ENCODE measurements around the gene PHACTR1.

Gene PHACTR1

DNA sequence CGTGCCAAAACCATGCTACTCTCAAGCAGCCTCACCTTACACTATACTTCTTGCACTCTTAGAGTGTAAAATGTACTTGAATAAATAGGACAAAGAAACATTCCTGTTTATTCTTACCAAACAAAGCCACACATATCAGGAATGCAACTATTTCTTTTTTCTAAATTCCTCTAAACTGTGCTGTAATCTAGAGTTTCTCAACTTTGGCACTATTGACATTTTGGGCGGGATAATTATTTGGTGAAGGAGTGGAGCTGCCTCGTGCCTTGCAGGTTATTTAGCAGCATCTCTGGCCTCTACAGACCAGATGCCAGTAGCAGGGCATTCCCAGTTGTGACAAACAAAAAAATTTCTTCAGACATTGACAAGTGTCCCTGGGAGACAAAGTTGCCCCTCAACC lies 86.9 kb downstream of the PHACTR1 start:
- DNase-seq (ENCODE audit: low read depth, low spot score): no peak

- no peak for DNase-seq (ENCODE audit: low read depth, low spot score)
Observed at GRCh38 chr6:12804952-12805645, 88.5 kb downstream of the PHACTR1 start.

GRCh38 chr6:12806136-12806535 lies 89.6 kb downstream of the PHACTR1 start:
- DNase-seq (ENCODE audit: low read depth, low spot score): no peak

DNA sequence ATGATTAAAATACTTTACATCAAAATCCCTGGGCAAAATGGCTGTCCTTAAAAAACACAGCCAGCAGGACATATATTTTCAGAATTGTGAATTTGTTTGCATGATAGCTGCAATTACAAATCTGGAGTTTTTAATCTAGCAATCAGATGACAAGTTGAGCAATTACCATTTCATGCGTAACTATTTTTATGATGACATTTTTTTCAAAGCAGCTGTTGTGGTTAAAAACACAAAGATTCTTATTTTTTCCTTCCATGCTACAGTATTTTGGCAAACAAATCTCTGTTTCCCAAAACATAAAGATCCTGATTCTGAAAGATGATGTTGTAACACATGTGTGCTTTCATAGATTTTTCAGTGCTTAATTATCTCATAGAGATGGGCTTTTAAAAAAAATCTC lies 90.2 kb downstream of the PHACTR1 start:
- no peak for DNase-seq (ENCODE audit: low read depth, low spot score)

GRCh38 chr6:12811519-12811918 lies 95.0 kb downstream of the PHACTR1 start:
- no peak for DNase-seq (ENCODE audit: low read depth, low spot score)

DNA sequence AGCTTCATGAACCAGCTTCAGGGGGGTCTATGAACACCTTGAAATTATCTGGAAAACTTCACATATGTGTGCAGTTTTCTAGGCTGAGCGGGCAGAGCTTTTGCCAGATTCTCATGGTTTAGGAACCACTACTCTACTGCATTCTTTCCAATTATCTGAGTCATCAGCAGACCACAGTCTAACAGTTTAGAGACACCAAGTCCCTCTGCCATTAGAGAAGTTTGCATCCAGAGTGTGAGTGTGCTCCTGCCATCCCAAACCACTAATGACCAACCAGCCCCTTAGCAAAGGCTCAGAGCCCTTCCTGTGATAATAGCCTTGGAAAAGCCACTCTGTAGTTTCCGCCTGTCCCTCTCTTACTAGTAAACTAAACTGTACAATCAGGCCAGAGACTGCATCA lies 96.8 kb downstream of the PHACTR1 start:
- DNase-seq (ENCODE audit: low read depth, low spot score): no peak

- DNase-seq (ENCODE audit: low read depth, low spot score): no peak
Observed at GRCh38 chr6:12814015-12814414, 97.4 kb downstream of the PHACTR1 start.

DNA sequence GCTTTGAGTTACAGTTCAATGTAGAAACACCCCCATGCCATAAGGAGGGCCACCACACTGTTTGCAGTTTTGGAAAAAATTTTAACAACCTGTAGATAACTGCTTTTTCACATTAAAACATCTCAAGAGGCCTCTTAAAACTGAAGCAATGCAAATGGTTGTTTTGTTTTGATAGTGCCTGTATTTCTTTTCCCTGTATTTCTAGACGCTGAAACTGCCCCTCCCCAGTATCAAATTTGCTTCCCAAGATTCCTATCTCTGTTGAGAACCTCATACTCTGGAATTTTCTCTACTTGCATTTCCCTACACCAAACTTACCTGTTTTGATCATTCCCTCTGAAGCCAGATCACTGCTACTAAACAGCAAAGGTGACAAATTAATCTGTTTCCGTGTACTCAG lies 98.5 kb downstream of the PHACTR1 start:
- no peak for DNase-seq (ENCODE audit: low read depth, low spot score)

- DNase-seq (ENCODE audit: low read depth, low spot score): no peak
Observed at GRCh38 chr6:12815884-12816600, 99.5 kb downstream of the PHACTR1 start.

- no peak for DNase-seq (ENCODE audit: low read depth, low spot score)
Observed at GRCh38 chr6:12818324-12818723, 101.8 kb downstream of the PHACTR1 start.

GRCh38 chr6:12823847-12824246 lies 107.3 kb downstream of the PHACTR1 start:
- no peak for DNase-seq (ENCODE audit: low read depth, low spot score)

- no peak for DNase-seq (ENCODE audit: low read depth, low spot score)
Observed at GRCh38 chr6:12826584-12826983, 110.0 kb downstream of the PHACTR1 start.

GRCh38 chr6:12827921-12828320 lies 111.4 kb downstream of the PHACTR1 start:
- DNase-seq (ENCODE audit: low read depth, low spot score): no peak

- no peak for DNase-seq (ENCODE audit: low read depth, low spot score)
Observed at GRCh38 chr6:12832226-12832735, 115.7 kb downstream of the PHACTR1 start.

DNA sequence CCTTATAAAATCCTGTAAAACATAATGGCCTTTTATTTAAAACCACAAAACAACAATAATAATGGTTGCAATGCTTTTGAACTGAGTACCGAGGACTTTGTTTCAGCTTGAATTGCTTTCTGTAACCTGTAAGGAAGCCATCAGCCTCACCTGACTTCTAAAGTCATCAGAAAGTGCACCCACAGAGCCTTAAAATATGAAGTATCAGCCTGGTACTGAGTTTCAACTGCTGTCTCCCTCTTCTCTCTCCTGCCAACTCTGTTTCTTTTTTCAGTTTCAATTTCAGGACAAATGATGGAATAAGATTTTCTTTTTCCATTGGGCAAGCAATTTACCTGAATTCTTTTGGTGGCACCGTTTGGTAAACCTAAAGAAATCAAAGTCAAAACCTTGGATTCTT lies 119.4 kb downstream of the PHACTR1 start:
- DNase-seq (ENCODE audit: low read depth, low spot score): no peak

DNA sequence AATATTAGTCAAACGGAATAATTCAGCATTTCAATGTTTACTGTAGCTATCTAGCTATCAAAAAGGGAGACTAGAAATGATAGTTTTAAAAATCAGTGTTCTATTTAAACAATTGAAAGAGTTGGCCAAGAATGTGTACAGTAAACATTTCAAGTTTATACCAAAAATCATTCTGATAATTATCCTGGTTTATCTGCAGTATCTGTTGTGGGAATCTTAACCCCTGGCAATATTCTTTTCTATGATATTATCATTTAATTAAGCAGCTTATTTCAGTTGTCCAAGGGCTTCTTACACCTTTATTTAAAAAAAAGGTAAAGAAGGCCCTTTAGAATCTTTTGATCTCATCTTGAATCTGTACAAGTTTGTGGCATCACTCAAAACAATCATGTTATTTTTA lies 125.1 kb downstream of the PHACTR1 start:
- no peak for DNase-seq (ENCODE audit: low read depth, low spot score)

DNA sequence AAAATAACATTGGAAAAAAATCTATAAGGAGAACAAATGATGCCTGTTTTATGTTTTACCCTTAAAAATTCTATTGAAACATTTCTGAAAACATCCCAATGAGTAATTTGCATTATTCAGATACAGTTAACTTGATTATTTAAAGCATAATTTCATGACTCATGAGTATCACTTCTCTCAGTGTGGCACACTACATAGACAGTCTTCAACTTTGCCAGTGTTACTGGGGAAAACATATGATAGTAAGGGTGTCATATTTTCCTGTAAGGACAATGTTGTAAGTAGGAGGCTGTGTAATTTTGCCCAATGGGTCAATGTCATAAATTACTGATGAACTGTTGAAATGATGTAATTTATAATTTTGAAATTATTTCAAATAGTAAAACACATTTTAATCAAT lies 125.5 kb downstream of the PHACTR1 start:
- DNase-seq (ENCODE audit: low read depth, low spot score): no peak

- DNase-seq (ENCODE audit: low read depth, low spot score): no peak
Observed at GRCh38 chr6:12842658-12843057, 126.1 kb downstream of the PHACTR1 start.

GRCh38 chr6:12844284-12845223 lies 128.0 kb downstream of the PHACTR1 start:
- no peak for DNase-seq (ENCODE audit: low read depth, low spot score)

DNA sequence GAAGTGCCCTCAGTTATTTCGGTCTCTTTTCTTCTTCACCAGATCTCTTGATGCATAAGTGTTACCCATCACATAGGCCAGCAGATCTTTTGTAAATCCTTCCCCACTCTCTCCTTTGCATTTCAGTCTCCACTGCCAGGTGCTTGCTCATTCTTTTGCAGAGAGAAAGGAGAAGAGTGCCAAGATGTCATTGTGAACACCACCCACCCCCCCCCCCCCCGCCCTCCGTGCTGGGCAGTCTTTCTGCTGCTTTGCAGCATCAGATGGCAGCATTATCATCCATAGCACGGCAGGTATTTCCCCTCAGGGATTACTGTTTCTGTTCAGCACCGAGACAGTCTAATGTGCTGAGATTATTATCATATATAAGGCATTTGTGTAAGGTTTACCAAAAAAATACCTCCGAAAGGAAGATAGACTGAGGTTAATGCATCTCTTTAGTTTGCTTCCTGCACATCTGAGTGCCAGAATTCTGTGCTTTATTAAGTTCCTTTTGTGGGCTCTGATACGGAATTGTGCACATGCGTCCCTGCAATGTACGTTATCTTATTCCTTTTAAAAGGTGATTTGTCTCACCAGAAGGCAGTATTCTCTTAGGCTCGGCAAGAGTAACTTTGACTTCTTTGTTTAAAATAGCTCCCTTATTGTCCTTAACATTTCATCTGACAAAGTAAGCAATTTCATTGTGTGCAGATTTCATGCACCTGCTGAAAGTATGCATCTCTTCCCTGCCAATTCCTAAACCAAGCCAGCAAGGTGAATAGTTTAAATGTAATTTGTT lies 128.8 kb downstream of the PHACTR1 start:
- no peak for DNase-seq (ENCODE audit: low read depth, low spot score)
